Gastrocnemius medialis (tissue), 4 donors: ENCODE results near the gene SCN4A.
"Not testable (repeated sequence)": the region's sequence is repeated elsewhere in the genome, so short reads cannot be mapped to it uniquely, and the experiment has no call there.

ENCODE experiments used
- POLR2A ChIP-seq, 2 donors: fragments of 450-650 bp; IDR thresholded peaks; one replicate each; pipeline ENCODE4 v1.6.1; 2017; ENCODE audit warnings: antibody characterized with exemption in 2 of 2, mild to moderate bottlenecking in 2 of 2, moderate library complexity in 2 of 2
- TF ChIP-seq, protein P1 (sequence below), 5 experiments: fragments of 450-650 bp in 3 of 5; fragments of 200-600 bp in 2 of 5; sonication (generic) in 2 of 5; IDR thresholded peaks in 4 of 5; conservative IDR thresholded peaks in 1 of 5; 1 replicate in 4 of 5; 2 replicates in 1 of 5; pipeline ENCODE4 v1.5.1; 2016 to 2019; ENCODE audit warnings: antibody characterized with exemption in 5 of 5, mild to moderate bottlenecking in 3 of 5, moderate library complexity in 3 of 5

DNA sequence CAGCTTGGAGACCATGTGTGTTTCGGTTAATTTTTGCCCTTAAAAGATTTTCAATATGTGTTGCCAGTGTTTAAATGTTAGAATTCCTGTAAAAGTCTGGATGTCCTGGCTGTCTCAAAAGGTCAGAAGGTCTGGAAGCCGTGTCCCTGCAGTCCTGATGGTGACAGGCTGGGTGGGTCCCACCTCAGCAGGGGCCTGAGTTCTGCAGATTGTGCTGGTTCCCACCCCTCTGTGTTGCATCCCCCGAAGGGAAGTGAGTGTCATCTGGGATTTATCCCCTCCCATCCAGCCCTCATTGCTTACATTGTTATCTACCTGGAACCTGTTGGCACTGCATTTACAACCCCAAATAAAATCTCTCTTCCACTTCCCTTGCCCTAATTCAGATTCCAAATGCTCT is 78.7 kb downstream of the SCN4A start:
- TF ChIP-seq POLR2A (IDR thresholded peaks at IDR 0.05): not testable (repeated sequence)
- TF ChIP-seq, protein P1, sequence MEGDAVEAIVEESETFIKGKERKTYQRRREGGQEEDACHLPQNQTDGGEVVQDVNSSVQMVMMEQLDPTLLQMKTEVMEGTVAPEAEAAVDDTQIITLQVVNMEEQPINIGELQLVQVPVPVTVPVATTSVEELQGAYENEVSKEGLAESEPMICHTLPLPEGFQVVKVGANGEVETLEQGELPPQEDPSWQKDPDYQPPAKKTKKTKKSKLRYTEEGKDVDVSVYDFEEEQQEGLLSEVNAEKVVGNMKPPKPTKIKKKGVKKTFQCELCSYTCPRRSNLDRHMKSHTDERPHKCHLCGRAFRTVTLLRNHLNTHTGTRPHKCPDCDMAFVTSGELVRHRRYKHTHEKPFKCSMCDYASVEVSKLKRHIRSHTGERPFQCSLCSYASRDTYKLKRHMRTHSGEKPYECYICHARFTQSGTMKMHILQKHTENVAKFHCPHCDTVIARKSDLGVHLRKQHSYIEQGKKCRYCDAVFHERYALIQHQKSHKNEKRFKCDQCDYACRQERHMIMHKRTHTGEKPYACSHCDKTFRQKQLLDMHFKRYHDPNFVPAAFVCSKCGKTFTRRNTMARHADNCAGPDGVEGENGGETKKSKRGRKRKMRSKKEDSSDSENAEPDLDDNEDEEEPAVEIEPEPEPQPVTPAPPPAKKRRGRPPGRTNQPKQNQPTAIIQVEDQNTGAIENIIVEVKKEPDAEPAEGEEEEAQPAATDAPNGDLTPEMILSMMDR (IDR thresholded peaks at IDR 0.05 in 4 of 5, conservative IDR thresholded peaks at IDR 0.05 in 1 of 5): not testable (repeated sequence)
